Upper lobe of left lung (tissue), 6 donors: ENCODE results near the gene GMDS. TPM values are rescaled to one million over a fixed set of nuclear protein-coding genes. Genes with fewer than 3 reads are reported as not detected.
"Not testable (repeated sequence)": the region's sequence is repeated elsewhere in the genome, so short reads cannot be mapped to it uniquely, and the experiment has no call there.

Experiments
- ATAC-seq, 2 donors: fragments of 200-7000 bp; cut with Tn5 transposase; one replicate each; pipeline ENCODE4 v1.9.1; 2022; ENCODE audit warnings: mild to moderate bottlenecking in 2 of 2, moderate library complexity in 2 of 2; ENCODE audit not compliant: low FRiP score in 2 of 2
- DNase-seq, 2 donors: peaks; one replicate each; pipeline ENCODE4 v3.0.0-alpha.2; 2019 to 2020
- H3K27ac ChIP-seq, 4 donors: fragments of 200-600 bp; sonication (generic); one replicate each; pipeline ENCODE4 v1.5.1; 2016 to 2019
- H3K27me3 ChIP-seq, 4 donors: fragments of 200-600 bp; sonication (generic); one replicate each; pipeline ENCODE4 v1.5.1; 2017 to 2019
- H3K36me3 ChIP-seq, 4 donors: fragments of 200-600 bp; sonication (generic); one replicate each; pipeline ENCODE4 v1.5.1; 2016 to 2019
- H3K4me1 ChIP-seq, 4 donors: fragments of 200-600 bp; sonication (generic); one replicate each; pipeline ENCODE4 v1.5.1; 2018 to 2019
- H3K4me3 ChIP-seq, 4 donors: fragments of 200-600 bp; sonication (generic); one replicate each; pipeline ENCODE4 v1.5.1; 2017 to 2019; ENCODE audit warnings: mild to moderate bottlenecking in 2 of 4, moderate library complexity in 1 of 4
- H3K9me3 ChIP-seq, 4 donors: fragments of 200-600 bp; sonication (generic); one replicate each; pipeline ENCODE4 v1.5.1; 2018 to 2019
- CTCF ChIP-seq, 6 experiments: fragments of 450-650 bp in 4 of 6; fragments of 200-600 bp in 2 of 6; sonication (generic) in 2 of 6; IDR thresholded peaks; one replicate each; pipeline ENCODE4 v1.5.1; 2016 to 2019; ENCODE audit warnings: antibody characterized with exemption in 6 of 6
- EP300 ChIP-seq, 4 donors: sonication (generic); formaldehyde crosslinking; IDR thresholded peaks; one replicate each; pipeline ENCODE4 v1.5.1; 2017; ENCODE audit warnings: antibody characterized with exemption in 4 of 4, control low read depth in 2 of 4
- POLR2A ChIP-seq, 4 donors: fragments of 450-650 bp; IDR thresholded peaks; one replicate each; pipeline ENCODE4 v1.5.1; 2016 to 2017; ENCODE audit warnings: antibody characterized with exemption in 4 of 4, mild to moderate bottlenecking in 2 of 4
- POLR2AphosphoS5 ChIP-seq, 2 donors: sonication (generic); formaldehyde crosslinking; IDR thresholded peaks; one replicate each; pipeline ENCODE4 v1.5.1; 2017; ENCODE audit warnings: antibody characterized with exemption in 2 of 2
- WGBS, 2 donors: methylation state at CpG; one replicate each; pipeline ENCODE4 v1.1.5; 2017 to 2018; 5-methylcytosine and 5-hydroxymethylcytosine counted together
- total RNA-seq, 6 donors: library from RNA; depleted of rRNA in 4 of 6; stranded (reverse); fragments of >200 nt in 4 of 6; gene quantifications; one replicate each; pipeline versions ENCODE4 v1.1.0 to v1.2.1, GENCODE V29; 2016 to 2021
- donor health status: DM: no; HTN: no; CAD: no; lungs with moderate emphysema.
- donor health status: DM: no; HTN: yes; CAD: no; lungs with severe emphysema.

Gene GMDS
- total RNA-seq, 6 donors from 2014 or later = 7.6 to 17.8 (median 14.1) TPM

DNA sequence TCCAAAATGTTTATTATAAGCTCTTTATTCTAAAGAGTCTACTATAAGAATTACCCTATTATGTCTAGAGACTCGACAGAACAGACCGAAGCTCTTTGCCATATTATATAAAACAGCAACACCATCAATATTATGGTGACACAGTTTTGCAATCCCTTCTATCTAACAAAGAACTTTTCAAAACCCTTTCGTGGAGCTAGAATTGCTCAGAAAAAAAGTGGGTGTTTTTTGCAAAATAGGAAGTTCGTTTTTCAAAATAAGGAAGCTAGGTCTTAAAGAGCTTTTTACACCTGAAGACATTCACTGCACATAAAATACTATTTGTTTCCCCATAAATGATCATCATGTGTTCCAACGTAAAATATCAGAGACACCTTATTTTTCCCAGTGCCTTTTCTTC, 395.7 kb downstream of the GMDS start:
- no peak for TF ChIP-seq CTCF (IDR thresholded peaks at IDR 0.05)
- TF ChIP-seq POLR2A (IDR thresholded peaks at IDR 0.05) = no peak
- TF ChIP-seq POLR2AphosphoS5 (IDR thresholded peaks at IDR 0.05) = no peak
- TF ChIP-seq EP300 (IDR thresholded peaks at IDR 0.05) = no peak
- H3K27me3 ChIP-seq = no peaks in the 10 kb centered on the region
- ATAC-seq = no peak
- no peak overlapping the region for H3K4me3 ChIP-seq
- no peak for DNase-seq
- WGBS, 2 donors = 53 to 65% methylated on average over 5 of the region's 5 CpGs
- no peaks in the 10 kb centered on the region for H3K36me3 ChIP-seq
- peaks cover 0 to 3% (median 0%) of the 10 kb centered on the region in 4 donors for H3K9me3 ChIP-seq
- no peak overlapping the region for H3K27ac ChIP-seq
- peaks cover 0 to 9% (median 0%) of the 10 kb centered on the region in 4 donors for H3K4me1 ChIP-seq

DNA sequence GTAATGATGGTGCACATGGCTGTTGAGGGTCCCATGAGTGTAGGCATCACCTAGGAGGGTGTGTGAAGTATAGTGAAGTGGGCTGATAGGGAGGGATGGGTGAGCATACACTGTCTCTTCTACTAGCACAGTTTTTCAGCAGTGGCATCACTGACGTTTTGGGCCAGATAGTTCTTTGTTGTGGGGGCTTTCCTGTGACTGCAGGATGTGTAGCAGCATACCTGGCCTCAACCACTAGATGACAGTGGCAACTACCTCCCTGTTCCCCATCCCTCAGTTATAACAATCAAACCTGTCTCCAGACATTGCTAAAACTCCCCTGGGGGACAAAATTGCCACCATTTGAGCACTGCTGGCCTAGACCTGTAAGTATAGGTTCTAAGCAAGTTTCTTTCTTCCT, 396.7 kb downstream of the GMDS start:
- Histone ChIP-seq H3K36me3 (no peaks in the 10 kb centered on the region), H3K27me3 (no peaks in the 10 kb centered on the region), H3K4me1 (peaks cover 0 to 9% (median 0%) of the 10 kb centered on the region in 4 donors), H3K27ac (no peak overlapping the region), H3K9me3 (peaks cover 0 to 3% (median 0%) of the 10 kb centered on the region in 4 donors), H3K4me3 (no peak overlapping the region)
- TF ChIP-seq POLR2AphosphoS5 (IDR thresholded peaks at IDR 0.05) (no peak), POLR2A (IDR thresholded peaks at IDR 0.05) (no peak), EP300 (IDR thresholded peaks at IDR 0.05) (no peak), CTCF (IDR thresholded peaks at IDR 0.05) (no peak)
- WGBS, 2 donors = 86% methylated on average over 1 of the region's 1 CpG
- no peak for DNase-seq
- no peak for ATAC-seq

- no peaks in the 10 kb centered on the region for H3K36me3 ChIP-seq
- no peak overlapping the region for H3K27ac ChIP-seq
- TF ChIP-seq CTCF (IDR thresholded peaks at IDR 0.05) (no peak), POLR2A (IDR thresholded peaks at IDR 0.05) (no peak)
- no peaks in the 10 kb centered on the region for H3K27me3 ChIP-seq
- ATAC-seq (no peak), DNase-seq (no peak)
- peaks cover 0 to 3% (median 0%) of the 10 kb centered on the region in 4 donors for H3K9me3 ChIP-seq
- peaks cover 0 to 9% (median 0%) of the 10 kb centered on the region in 4 donors for H3K4me1 ChIP-seq
- no peak overlapping the region for H3K4me3 ChIP-seq
- WGBS, 2 donors = 95 to 100% methylated on average over 3 of the region's 3 CpGs
Observed at GRCh38 chr6:1846611-1847010, 398.8 kb downstream of the GMDS start.

DNA sequence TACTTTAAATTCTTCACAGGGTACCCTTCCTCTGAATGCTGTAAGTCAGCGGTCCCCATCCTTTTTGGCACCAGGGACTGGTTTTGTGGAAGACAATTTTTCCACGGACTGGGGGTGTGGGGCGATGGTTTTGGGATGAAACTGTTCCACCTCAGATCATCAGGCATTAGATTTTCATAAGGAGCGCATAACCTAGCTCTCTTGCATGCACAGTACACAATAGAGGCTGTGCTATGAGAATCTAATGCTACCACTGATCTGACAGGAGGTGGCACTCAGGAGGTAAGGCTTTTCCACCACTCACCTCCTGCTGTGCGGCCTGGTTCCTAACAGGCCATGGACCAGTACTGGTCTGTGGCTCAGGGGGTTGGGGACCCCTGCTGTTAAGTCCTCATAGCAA, 399.9 kb downstream of the GMDS start:
- H3K9me3 ChIP-seq, H3K27me3 ChIP-seq, H3K4me3 ChIP-seq, H3K36me3 ChIP-seq, H3K4me1 ChIP-seq, ATAC-seq, H3K27ac ChIP-seq, DNase-seq: not testable (repeated sequence)
- 95% methylated on average over 5 of the region's 5 CpGs for WGBS, 2 donors

DNA sequence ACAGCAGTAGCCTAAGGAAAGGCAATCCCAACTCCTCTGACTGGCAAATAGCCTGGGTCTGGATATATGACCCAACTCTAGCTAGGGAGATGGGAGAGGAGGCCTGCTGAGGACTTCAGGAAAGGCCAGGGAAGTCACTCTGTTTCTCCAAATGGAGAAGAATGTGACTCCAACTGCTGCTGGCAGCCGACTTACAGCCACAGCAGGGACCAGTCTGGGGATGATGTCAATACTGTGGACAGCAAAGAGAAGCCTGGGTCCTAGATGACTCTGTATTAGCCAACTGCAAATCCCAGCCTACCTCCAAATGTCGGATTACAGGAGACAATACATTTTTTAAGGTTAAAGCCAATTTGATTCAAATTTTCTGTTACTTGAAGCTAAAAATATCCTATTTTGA, 403.1 kb downstream of the GMDS start:
- Histone ChIP-seq H3K4me1 (peaks cover 0 to 7% (median 2%) of the 10 kb centered on the region in 4 donors), H3K4me3 (no peak overlapping the region), H3K36me3 (no peaks in the 10 kb centered on the region), H3K27me3 (no peaks in the 10 kb centered on the region), H3K9me3 (peaks cover 0 to 3% (median 0%) of the 10 kb centered on the region in 4 donors), H3K27ac (no peak overlapping the region)
- DNase-seq = no peak
- TF ChIP-seq POLR2AphosphoS5 (IDR thresholded peaks at IDR 0.05) (no peak), POLR2A (IDR thresholded peaks at IDR 0.05) (no peak), CTCF (IDR thresholded peaks at IDR 0.05) (no peak), EP300 (IDR thresholded peaks at IDR 0.05) (no peak)
- WGBS, 2 donors = 92 to 98% methylated on average over 2 of the region's 2 CpGs
- no peak for ATAC-seq
